Measurements from ENCODE around the gene YAP1. TPM values are rescaled to one million over a fixed set of nuclear protein-coding genes. Genes with fewer than 3 reads are reported as not detected.

Gene YAP1
- total and polyA plus RNA-seq, 2 donors (not counting 1 experiment from before 2014, with no cell fraction given) = 116 to 169 TPM

DNA sequence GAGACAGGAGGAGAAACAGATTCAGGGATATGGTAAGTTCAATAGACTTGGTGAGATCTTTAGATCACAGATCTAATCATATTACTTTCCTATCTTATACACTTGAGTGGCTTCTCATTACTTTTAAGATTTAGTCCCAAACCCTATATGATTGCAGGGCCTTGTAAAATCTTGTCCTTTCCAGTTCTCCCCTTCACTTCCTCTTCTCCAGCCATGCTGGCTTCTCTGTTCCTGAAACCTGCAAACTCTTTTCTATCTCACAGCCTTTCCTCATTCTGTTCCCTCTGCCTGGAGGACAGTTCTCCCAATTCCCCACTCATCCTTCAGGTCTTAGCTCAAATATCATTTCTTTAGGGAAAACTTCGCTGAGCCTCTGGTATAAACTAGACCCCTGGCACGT lies 141.2 kb downstream of the YAP1 start:
- Histone ChIP-seq H3K27ac (ENCODE audit: insufficient read depth, low read length) (no peak overlapping the region), H3K4me2 (ENCODE audit: extremely low read depth, insufficient read depth, low read length) (no peak overlapping the region), H3K9ac (ENCODE audit: insufficient read depth, low read length) (no peak overlapping the region), H2AFZ (ENCODE audit: low read length) (no peak overlapping the region), H3K9me3 (ENCODE audit: control insufficient read depth, insufficient read depth, low read depth, low read length) (no peaks in the 10 kb centered on the region), H4K20me1 (ENCODE audit: control insufficient read depth, extremely low read depth, insufficient read depth, low read length) (no peaks in the 10 kb centered on the region), H3K4me3 (replicated peaks in 1 of 4; ENCODE audit: control extremely low read depth in 1 of 4, insufficient read depth in 1 of 4, low read depth in 3 of 4, low read length in 4 of 4) (no peak overlapping the region), H3K27me3 (ENCODE audit: control insufficient read depth, insufficient read depth, low read length) (no peaks in the 10 kb centered on the region), H3K79me2 (ENCODE audit: control insufficient read depth, insufficient read depth, low read length) (no peaks in the 10 kb centered on the region), H3K4me1 (ENCODE audit: control insufficient read depth, extremely low read depth, insufficient read depth, low read length) (peaks cover 5% of the 10 kb centered on the region), H3K36me3 (ENCODE audit: control insufficient read depth, insufficient read depth, low read length) (no peaks in the 10 kb centered on the region)
- no peak for DNase-seq (ENCODE audit: low read depth in 2 of 2)
- no peak for TF ChIP-seq EZH2 (IDR thresholded peaks at IDR 0.05; ENCODE audit: low read length, missing control alignments)
- TF ChIP-seq, protein P1, sequence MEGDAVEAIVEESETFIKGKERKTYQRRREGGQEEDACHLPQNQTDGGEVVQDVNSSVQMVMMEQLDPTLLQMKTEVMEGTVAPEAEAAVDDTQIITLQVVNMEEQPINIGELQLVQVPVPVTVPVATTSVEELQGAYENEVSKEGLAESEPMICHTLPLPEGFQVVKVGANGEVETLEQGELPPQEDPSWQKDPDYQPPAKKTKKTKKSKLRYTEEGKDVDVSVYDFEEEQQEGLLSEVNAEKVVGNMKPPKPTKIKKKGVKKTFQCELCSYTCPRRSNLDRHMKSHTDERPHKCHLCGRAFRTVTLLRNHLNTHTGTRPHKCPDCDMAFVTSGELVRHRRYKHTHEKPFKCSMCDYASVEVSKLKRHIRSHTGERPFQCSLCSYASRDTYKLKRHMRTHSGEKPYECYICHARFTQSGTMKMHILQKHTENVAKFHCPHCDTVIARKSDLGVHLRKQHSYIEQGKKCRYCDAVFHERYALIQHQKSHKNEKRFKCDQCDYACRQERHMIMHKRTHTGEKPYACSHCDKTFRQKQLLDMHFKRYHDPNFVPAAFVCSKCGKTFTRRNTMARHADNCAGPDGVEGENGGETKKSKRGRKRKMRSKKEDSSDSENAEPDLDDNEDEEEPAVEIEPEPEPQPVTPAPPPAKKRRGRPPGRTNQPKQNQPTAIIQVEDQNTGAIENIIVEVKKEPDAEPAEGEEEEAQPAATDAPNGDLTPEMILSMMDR (conservative IDR thresholded peaks at IDR 0.05 in 1 of 2, IDR thresholded peaks at IDR 0.05 in 1 of 2; ENCODE audit: low read depth in 1 of 2, low read length in 2 of 2) = no peak

DNA sequence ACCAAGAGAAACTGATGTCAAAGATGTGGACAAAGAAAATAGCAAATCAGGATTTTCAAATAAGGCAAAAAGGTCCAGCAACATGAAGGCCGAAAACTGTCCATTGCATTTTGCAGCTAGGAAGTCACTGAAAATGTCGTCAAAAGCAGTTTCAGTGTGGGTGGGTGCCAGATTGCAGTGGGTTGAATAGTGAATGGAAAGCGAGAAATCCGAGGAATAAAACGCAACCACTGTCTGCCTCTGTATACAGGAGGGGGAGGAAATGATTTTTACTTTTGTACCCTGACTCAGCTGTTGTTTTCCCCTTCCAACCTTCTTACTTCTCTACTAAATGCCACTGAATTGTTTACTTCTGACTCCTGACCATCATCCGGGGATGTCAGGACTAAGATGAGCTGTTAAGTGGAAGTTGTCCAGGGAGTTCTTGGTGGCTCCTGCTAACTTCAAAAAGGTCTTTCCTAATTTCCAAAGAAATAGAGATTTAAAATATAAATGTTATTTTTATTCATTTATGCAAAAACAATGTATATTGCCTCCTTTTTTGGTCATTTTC lies 142.2 kb downstream of the YAP1 start:
- Histone ChIP-seq H3K27me3 (ENCODE audit: control insufficient read depth, insufficient read depth, low read length) (no peaks in the 10 kb centered on the region), H3K9me3 (ENCODE audit: control insufficient read depth, insufficient read depth, low read depth, low read length) (no peaks in the 10 kb centered on the region), H2AFZ (ENCODE audit: low read length) (no peak overlapping the region), H3K4me2 (ENCODE audit: extremely low read depth, insufficient read depth, low read length) (no peak overlapping the region), H4K20me1 (ENCODE audit: control insufficient read depth, extremely low read depth, insufficient read depth, low read length) (no peaks in the 10 kb centered on the region), H3K36me3 (ENCODE audit: control insufficient read depth, insufficient read depth, low read length) (no peaks in the 10 kb centered on the region), H3K9ac (ENCODE audit: insufficient read depth, low read length) (no peak overlapping the region), H3K4me1 (ENCODE audit: control insufficient read depth, extremely low read depth, insufficient read depth, low read length) (peaks cover 5% of the 10 kb centered on the region), H3K79me2 (ENCODE audit: control insufficient read depth, insufficient read depth, low read length) (no peaks in the 10 kb centered on the region), H3K4me3 (replicated peaks in 1 of 4; ENCODE audit: control extremely low read depth in 1 of 4, insufficient read depth in 1 of 4, low read depth in 3 of 4, low read length in 4 of 4) (no peak overlapping the region), H3K27ac (ENCODE audit: insufficient read depth, low read length) (no peak overlapping the region)
- DNase-seq (ENCODE audit: low read depth in 2 of 2) = peak in 1 of 2 donors; percentile 51
- no peak for TF ChIP-seq EZH2 (IDR thresholded peaks at IDR 0.05; ENCODE audit: low read length, missing control alignments)
- TF ChIP-seq, protein P1 (conservative IDR thresholded peaks at IDR 0.05 in 1 of 2, IDR thresholded peaks at IDR 0.05 in 1 of 2; ENCODE audit: low read depth in 1 of 2, low read length in 2 of 2) = no peak

DNA sequence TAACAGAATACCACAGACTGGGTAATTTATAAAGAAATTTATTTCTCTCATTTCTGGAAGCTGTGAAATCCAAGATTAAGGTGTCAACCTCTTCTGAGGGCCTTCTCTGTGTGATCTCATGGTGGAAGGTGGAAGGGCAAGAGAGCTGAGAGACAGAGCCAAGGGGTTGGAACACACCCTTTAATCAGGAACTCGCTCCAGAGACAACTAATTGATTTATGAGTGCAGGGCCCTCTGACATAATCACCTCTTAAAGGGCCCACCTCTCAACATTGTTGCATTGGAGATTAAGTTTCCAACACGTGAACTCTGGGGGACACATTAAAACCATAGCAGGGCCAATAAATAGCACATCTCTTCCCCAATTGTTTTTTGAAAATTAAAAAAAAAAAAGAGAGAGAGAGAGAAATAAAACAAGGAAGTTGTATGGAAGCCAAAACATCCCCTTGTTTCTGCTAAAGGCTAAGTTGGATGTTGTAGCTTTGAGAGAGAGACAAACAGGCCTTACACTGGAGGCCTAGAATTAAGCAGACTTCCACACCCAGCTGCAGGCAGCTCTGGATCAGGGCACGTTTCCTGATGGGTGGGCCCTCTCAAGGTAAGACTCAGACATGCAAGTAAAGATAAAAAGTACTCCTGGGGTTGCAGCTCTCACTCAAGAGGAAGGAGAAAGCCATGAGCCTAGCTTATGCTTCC lies 142.9 kb downstream of the YAP1 start:
- no peak overlapping the region for H3K9ac ChIP-seq (ENCODE audit: insufficient read depth, low read length)
- H3K4me2 ChIP-seq (ENCODE audit: extremely low read depth, insufficient read depth, low read length) = peak overlapping the region; percentile 3
- no peak overlapping the region for H3K4me3 ChIP-seq (replicated peaks in 1 of 4; ENCODE audit: control extremely low read depth in 1 of 4, insufficient read depth in 1 of 4, low read depth in 3 of 4, low read length in 4 of 4)
- H4K20me1 ChIP-seq (ENCODE audit: control insufficient read depth, extremely low read depth, insufficient read depth, low read length) = no peaks in the 10 kb centered on the region
- no peaks in the 10 kb centered on the region for H3K79me2 ChIP-seq (ENCODE audit: control insufficient read depth, insufficient read depth, low read length)
- H3K27me3 ChIP-seq (ENCODE audit: control insufficient read depth, insufficient read depth, low read length) = no peaks in the 10 kb centered on the region
- DNase-seq (ENCODE audit: low read depth in 2 of 2) = no peak
- no peaks in the 10 kb centered on the region for H3K36me3 ChIP-seq (ENCODE audit: control insufficient read depth, insufficient read depth, low read length)
- TF ChIP-seq, protein P1 (conservative IDR thresholded peaks at IDR 0.05 in 1 of 2, IDR thresholded peaks at IDR 0.05 in 1 of 2; ENCODE audit: low read depth in 1 of 2, low read length in 2 of 2) = no peak
- no peak for TF ChIP-seq EZH2 (IDR thresholded peaks at IDR 0.05; ENCODE audit: low read length, missing control alignments)
- peak overlapping the region; percentile 20 for H2AFZ ChIP-seq (ENCODE audit: low read length)
- H3K4me1 ChIP-seq (ENCODE audit: control insufficient read depth, extremely low read depth, insufficient read depth, low read length) = peaks cover 5% of the 10 kb centered on the region
- no peaks in the 10 kb centered on the region for H3K9me3 ChIP-seq (ENCODE audit: control insufficient read depth, insufficient read depth, low read depth, low read length)
- H3K27ac ChIP-seq (ENCODE audit: insufficient read depth, low read length) = no peak overlapping the region
